HG02973 (cell line): Measurements from ENCODE around the gene TRIM5.
"Not testable (repeated sequence)": the region's sequence is repeated elsewhere in the genome, so short reads cannot be mapped to it uniquely, and the experiment has no call there.

ENCODE experiments used
- ATAC-seq: cut with Tn5 transposase; IDR thresholded peaks from one replicate; pipeline ENCODE4 v1.9.1; 2021; ENCODE audit warnings: moderate library complexity; ENCODE audit not compliant: unreplicated experiment

Gene TRIM5, protein sequence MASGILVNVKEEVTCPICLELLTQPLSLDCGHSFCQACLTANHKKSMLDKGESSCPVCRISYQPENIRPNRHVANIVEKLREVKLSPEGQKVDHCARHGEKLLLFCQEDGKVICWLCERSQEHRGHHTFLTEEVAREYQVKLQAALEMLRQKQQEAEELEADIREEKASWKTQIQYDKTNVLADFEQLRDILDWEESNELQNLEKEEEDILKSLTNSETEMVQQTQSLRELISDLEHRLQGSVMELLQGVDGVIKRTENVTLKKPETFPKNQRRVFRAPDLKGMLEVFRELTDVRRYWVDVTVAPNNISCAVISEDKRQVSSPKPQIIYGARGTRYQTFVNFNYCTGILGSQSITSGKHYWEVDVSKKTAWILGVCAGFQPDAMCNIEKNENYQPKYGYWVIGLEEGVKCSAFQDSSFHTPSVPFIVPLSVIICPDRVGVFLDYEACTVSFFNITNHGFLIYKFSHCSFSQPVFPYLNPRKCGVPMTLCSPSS

DNA sequence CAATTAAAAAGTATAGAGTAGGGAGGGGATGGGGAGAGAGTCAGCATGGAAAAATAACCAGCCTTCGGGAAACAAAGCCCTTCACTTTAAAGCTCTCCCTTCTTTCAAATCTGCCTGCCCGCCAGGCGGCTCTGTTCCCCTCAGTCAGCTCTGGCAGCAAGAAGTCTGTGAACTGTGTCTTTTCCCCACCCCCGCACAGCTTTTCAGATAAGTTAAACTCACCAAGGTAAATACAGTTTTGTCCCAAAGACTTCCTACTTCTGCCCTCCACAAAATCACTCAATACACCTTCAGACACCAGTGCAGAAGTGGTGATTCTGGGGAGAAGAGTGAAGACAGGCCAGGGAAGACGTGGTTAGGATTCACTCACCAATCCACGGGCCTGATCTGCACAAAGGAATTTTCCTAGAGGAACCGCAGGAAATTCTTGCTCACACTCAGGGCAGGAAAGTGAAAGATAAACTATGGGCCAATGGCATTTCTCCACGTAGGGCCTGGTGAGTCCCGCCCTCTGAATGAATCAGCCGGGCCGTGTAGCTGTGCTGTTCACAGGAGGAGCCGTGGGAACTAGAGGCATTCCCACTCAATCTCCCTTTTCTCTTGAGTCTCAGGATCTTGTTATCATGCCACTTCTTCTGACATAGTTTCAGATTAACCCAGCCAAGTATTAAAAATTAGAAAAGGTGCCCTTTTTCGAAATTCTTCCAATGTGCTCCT lies at the start of gene TRIM5:
Gene TRIM5 (minus strand): TSS at position 429 of the 717 bp plus-strand sequence. CDS start 4,897 bp downstream, outside the sequence.
- peak; percentile 69 for ATAC-seq

DNA sequence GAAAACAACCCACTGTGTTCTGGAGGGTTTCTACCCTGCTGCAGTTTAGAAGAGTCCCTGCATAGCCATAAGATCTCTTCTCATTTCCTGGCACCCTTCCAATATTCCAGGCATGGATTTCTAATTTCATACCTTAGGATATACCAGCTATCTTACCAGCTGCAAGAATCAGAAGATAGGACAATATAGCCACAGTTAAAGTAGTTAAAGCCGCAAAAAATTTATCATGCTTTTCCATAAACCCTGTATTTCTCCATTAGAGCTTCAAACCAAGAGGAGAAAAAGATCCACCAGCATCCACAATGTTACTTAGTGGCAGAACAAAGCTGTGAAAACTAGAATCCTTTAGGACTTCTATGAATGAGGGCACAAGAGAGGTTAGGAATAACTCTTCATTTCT lies 42.8 kb upstream of the TRIM5 start:
- no peak for ATAC-seq

DNA sequence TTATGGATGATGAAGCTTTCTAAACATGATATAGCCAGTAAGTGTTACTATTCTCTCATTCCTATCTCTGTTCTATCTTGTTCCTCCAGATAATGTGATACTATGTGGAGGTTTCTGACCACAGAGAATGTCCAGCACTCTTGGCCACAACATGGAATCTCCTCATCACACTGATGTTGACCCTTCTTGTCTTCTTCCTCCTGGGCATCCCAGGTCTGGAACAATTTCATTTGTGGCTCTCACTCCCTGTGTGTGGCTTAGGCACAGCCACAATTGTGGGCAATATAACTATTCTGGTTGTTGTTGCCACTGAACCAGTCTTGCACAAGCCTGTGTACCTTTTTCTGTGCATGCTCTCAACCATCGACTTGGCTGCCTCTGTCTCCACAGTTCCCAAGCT lies 41.5 kb upstream of the TRIM5 start:
- no peak for ATAC-seq

DNA sequence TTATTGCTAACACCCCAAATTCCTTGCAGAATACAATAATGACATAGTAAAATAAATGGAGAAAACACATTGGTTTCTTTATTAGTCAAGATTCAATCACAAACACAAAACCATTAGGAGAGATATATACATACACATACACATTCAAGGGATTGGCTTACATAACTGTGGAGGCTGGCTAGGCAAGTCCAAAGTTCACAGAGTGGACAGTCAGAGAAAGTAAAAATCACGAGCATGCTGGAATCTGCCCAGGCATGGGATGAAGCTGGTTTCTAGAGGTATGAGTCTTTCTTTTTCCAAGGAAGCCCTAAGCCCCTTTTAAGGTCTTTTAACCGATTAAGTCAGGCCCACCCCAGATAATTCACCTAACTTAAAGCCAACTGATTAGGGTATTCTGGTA lies 37.7 kb upstream of the TRIM5 start:
- ATAC-seq, result no peak

DNA sequence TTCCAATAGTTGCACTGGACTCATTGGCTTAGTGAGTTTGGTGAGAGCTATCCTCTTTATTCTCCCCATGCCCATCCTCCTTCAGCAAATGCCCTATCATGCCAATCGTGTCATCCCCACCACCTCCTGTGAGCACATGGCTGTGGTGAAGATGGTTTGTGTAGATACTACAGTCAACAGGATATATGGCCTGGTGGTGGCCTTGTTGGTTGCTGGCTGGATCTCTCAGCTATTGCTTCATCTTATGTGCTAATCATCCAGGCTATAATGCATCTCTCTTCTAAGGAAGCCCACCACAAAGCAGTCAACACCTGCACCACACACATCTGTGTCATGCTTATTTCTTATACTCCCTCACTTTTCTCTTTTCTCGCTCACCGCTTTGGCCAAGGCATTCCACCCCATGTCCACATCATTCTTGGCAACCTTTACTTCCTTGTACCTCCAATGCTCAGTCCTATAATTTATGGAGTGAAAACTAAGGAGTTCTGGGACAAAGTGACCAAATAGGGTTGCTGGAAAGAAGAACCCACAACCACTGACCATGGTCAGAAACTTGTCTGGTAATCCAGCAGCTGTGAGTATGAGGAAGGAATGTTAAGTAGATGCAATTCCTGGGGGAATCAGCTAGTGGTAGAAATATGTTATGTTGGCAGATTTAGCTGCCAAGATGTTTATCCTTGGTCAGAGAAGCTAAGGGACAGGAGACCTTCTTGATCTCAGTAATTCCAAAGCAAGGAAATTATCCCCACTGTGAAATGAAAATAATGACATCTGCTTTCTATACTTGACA lies 35.0 kb upstream of the TRIM5 start:
- no peak for ATAC-seq

DNA sequence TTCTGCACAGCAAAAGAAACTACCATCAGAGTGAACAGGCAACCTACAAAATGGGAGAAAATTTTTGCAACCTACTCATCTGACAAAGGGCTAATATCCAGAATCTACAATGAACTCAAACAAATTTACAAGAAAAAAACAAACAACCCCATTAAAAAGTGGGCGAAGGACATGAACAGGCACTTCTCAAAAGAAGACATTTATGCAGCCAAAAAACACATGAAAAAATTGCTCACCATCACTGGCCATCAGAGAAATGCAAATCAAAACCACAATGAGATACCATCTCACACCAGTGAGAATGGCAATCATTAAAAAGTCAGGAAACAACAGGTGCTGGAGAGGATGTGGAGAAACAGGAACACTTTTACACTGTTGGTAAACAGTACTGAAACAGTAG lies 31.6 kb upstream of the TRIM5 start:
- ATAC-seq, result not testable (repeated sequence)

DNA sequence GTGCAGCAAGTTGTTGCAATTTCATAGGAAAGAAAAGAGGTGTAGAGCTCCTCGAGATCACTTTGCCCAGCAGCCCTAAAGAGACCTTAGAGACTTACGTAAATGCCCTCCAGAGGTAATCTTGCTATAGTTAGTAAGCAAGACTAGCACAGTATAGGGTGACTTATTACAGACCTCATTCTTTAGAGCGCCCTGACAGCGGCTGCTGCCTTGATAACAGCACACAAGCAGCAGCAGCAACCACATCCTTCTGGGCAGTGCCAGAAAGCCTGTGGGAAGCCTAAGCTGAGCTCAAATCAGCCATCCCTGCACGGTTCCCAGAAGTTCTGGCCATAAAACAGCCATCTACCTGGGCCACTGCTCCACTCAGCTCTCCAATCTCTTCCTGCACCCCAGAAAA lies 28.8 kb upstream of the TRIM5 start:
- no peak for ATAC-seq

DNA sequence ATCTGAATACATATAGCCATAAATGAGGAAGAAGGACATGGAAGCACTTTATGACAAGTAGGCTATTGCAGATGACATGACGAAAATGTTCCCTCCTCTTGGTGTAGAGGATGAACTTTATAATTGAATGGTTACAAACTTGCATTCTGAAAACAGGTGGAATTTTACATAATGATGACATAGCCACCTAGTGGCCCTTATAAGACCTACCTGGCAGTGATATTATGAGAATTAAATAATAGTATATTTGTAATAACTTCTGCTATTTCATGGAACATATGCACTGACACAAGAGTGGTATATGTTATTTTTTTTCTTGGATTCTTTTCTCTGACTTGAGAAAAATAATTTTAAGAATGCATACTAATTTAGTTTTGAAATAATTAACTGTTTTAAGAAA lies 27.6 kb upstream of the TRIM5 start:
- no peak for ATAC-seq

DNA sequence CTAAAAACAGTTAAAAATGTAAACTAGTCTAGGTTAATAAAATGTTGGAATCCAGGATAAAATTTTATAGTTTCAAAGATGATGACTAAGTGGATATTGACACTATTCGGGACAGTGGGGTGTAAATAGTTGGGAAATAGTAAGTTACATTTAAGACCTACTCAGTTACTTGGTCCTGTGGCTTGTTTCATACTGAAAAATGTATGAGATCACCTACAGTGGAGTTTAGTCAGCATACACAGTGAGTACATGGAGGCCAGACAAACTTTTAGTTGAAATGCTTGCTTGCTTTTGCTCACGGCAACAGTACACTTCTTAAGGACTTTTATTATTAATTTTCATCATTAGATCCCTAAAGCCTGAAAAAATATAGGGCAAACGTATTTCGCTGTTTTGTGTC lies 20.8 kb upstream of the TRIM5 start:
- ATAC-seq, result no peak

DNA sequence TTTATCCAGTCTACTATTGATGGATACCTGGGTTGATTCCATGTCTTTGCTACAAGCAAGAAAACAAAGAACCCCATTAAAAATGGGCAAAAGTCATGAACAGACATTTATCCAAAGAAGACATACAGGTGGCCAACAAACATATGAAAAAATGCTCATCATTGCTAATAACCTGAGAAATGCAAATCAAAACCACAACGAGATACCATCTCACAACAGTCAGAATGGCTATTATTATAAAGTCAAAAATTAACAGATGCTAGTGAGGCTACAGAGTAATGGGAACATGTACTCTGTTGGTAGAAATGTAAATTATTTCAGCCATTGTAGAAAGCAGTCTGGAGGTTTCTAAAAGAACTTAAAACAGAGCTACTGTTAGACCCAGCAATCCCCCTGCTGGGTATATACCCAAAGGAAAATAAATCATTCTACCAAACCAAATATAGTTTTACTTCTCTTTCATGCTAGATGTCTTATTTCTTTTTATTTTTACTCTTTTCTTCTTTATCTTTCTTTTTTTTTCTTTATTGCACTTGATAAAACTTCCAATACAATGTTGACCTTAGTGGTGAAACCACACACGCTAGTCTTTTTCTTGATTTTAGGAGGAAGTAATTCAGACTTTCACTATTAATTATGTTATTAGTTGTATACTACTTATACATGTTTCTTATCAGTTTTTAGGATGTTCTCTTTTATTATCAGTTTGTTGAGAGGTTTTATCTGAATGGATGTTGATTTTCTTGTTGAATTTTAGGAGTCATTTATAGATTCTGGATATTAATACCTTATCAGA lies 19.1 kb upstream of the TRIM5 start:
- ATAC-seq, result peak; percentile 71

DNA sequence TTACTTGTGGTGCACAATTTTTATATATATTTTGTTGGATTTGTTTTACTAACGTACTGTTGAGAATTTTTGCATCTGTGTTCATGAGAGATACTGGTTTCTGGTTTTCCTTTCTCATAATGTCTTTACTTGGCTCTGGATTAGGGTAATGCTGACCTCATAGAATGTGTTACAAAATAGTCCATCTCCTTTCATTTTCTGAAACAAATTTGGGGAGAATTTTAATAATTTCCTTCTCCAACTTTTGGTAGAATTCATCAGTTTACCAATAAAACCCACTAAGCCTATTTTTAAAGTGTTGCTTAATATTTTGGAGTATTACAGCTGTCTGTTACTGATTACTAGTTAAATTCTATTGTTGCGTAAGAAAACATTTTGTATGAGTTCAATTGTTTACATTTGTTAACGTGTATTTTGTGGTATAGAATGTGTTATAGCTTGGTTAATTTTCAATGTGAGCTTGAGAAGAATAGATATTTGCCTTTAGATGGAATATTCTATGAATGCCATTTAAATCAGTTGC lies 16.2 kb upstream of the TRIM5 start:
- ATAC-seq, result no peak

DNA sequence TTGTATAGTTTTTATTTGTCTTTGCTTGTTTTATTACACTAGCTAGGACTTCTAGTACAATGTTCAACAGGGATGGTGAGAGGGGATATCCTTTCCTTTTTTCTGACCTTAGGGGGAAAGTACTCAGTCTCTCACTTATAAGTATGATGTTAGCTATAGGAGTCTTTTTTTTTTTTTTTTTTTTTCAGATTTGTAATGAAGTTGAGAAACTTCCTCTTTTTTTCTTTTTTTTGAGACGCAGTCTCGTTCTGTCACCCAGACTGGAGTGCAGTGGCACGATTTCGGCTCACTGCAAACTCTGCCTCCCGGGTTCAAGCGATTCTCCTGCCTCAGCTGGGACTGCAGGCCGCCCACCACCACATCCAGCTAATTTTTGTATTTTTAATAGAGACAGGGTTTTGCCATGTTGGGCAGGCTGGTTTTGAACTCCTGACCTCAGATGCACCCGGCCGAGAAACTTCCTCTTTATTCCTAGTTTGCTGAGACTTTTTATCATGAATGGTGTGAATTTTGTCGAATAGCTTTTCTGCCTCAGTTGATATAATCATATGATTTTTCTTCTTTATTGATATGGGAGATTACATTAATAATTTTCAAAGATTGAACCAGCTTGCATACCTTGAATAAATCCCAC lies 15.7 kb upstream of the TRIM5 start:
- ATAC-seq, result no peak

DNA sequence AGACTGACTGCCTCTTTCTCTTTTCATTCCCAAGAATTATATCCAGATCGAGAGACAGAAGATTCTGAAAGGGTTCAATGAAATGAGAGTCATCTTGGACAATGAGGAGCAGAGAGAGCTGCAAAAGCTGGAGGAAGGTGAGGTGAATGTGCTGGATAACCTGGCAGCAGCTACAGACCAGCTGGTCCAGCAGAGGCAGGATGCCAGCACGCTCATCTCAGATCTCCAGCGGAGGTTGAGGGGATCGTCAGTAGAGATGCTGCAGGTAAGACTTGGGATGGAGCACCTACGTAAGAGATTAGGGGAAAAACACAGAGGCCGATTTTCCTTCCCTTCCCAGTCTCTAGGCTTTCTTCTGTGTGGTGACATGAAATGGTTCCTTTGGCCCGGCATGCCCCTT lies 13.4 kb upstream of the TRIM5 start:
- ATAC-seq, result no peak

DNA sequence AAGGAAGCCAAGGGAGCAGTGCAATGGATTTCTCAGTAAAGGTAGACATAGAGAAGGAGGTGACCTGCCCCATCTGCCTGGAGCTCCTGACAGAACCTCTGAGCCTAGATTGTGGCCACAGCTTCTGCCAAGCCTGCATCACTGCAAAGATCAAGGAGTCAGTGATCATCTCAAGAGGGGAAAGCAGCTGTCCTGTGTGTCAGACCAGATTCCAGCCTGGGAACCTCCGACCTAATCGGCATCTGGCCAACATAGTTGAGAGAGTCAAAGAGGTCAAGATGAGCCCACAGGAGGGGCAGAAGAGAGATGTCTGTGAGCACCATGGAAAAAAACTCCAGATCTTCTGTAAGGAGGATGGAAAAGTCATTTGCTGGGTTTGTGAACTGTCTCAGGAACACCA lies 11.3 kb upstream of the TRIM5 start:
- no peak for ATAC-seq

DNA sequence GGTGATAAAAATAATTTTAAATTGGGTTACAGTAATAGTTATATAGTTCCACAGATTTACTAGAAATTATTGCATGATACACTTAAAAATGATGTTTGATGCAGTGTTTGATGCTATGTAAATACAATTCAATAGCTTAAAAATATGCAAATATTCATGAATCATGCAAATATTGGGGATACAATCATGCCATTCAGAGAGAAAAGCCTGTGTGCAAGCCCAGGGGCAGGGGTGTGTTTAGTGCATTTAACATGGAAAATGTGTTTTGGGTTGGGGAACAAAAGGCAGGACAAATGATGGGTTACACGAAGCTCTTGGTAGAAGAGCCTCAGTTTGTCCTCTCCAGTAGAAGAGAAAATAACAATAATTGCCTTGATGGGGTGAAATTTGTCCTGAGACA lies 10.7 kb upstream of the TRIM5 start:
- ATAC-seq, result no peak

DNA sequence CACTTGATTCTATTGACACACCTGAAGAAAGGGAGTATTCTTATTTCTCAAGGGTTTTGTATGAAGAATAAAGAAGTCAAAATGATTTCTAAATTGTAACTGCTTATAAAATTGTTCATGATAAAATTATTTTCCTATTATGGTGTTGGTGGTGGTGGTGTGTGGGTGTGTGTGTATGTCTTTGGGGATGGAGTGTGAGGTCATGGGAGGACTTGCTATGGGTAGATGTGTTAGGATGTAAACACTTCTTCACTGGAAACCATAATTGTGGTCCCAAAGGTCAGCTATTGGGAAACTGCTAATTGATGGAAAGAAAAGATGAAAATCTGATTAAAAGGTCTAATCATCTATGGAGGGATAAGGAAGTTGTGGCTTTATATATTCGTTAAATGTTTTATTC lies 9.8 kb upstream of the TRIM5 start:
- no peak for ATAC-seq

DNA sequence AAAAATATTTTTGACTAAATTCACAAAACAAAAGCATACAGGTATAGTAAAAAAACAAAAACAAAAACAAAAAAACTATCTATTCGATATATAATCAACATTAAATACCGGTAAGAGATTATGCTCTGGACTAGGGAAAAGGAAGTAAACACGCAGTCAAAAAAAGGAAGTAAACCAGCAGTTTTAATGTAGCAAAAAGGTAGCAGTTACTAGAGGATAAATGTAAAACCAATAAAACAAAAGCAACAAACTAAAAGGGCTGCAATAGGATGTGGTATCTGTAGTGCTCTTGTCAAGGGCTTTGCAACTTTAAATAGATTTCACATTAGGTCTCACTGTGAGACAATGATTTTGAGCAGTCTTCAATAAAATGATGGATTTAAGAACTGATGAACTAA lies 7.1 kb upstream of the TRIM5 start:
- ATAC-seq, result no peak

DNA sequence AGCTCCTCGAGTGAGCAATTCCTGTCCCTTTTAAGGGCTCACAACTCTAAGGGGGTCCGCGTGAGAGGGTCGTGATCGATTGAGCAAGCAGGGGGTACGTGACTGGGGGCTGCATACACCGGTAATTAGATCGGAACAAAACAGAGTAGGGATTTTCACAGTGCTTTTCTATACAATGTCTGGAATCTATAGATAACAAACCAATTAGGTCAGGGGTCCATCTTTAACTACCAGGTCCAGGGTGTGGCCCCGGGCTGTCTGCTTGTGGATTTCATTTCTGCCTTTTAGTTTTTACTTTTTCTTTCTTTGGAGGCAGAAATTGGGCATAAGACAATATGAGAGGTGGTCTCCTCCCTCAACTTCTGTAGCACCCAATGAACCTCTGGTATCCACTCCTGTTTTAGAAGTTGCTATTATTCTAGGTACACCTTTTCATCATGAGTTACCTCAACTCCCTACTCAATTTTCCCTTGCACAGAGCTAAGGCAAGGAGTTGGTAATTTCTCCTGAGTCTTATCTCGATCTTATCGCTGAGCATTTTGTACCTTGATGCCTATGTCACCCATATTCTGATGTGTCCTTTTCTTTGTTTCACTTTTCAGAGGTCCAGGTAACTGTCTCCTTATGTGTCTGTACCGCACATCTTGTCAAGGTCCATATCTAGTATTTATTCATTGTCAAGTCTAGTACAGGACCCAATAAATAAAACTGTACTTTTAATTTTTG lies 6.5 kb upstream of the TRIM5 start:
- not testable (repeated sequence) for ATAC-seq

DNA sequence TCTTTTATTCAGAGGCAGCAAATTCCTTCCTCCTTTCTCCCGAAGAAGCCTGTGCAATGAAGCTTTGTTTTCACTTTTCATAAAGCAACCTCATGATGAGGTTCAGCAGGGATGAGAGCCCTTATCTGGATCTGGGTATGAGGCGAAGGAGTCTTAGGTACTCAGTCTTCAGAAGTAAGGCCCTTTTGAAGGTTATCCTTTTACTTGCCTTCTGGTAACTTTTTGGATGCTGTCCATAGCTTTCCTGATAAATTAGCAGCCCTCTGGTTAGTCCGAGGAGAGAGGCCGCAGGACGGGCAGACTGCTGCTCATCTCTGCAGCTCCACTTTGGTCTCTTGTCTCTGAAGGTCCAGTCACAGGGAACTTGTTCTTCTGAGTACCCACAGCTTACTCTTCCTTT lies 5.9 kb upstream of the TRIM5 start:
- ATAC-seq, result no peak
